Measurements from ENCODE around the gene HOXA3. TPM values are rescaled to one million over a fixed set of nuclear protein-coding genes. Genes with fewer than 3 reads are reported as not detected.

The HOXA3 gene
- total and polyA plus RNA-seq, 2 of the 13 experiments (the other 11 are each of a cell fraction or from before 2014, with no cell fraction given): 2.9 to 4.6 TPM

GRCh38 chr7:27186668-27187474 lies 34.5 kb upstream of the HOXA3 start:
- no peak overlapping the region for H3K9ac ChIP-seq (ENCODE audit: insufficient read depth, low read depth, low read length)
- H4K20me1 ChIP-seq (ENCODE audit: insufficient read depth, low read length): peaks cover 6% of the 10 kb centered on the region; the same call in 1 of the 2 replicates
- H3K9me3 ChIP-seq (ENCODE audit: low read length): no peaks in the 10 kb centered on the region
- no TSS peak for BruUV-seq (replicated peaks)
- H3K27me3 ChIP-seq (ENCODE audit: control insufficient read depth in 1 of 2, insufficient read depth in 2 of 2, low read length in 2 of 2): peaks cover 33 to 100% of the 10 kb centered on the region in 2 experiments
- no peaks in the 10 kb centered on the region for H3K79me2 ChIP-seq (ENCODE audit: insufficient read depth, low read length)
- H3K4me2 ChIP-seq (ENCODE audit: low read depth, low read length): no peak overlapping the region
- WGBS (ENCODE audit: low lambda C conversion rate): 33% methylated on average over 4 of the region's 4 CpGs
- 0 out of 4 replicates have a peak, but pooled peaks of 1 of the 2 experiments have one; percentile 22 for TF ChIP-seq MAFK (conservative IDR thresholded peaks at IDR 0.05 in 1 of 2, IDR thresholded peaks at IDR 0.05 in 1 of 2; ENCODE audit: low read length in 2 of 2)
- TF ChIP-seq PRDM10 (CRISPR knock-in tag; IDR thresholded peaks at IDR 0.05; ENCODE audit: low read depth): no peak
- no peak for TF ChIP-seq ZKSCAN1 (IDR thresholded peaks at IDR 0.05; ENCODE audit: low read length)
- CTCF ChIA-PET (ENCODE audit: low intra/inter-chr PET ratio, low total read pairs): no interaction called here
- peaks cover 37% of the 10 kb centered on the region for H3K4me1 ChIP-seq (ENCODE audit: insufficient read depth, low read length)
- ATAC-seq (no peak), DNase-seq (ENCODE audit: low spot score) (no peak), FAIRE-seq (no peak)
- POLR2A ChIA-PET: no interaction called here
- no peaks in the 10 kb centered on the region for H3K36me3 ChIP-seq (replicated peaks in 1 of 2; ENCODE audit: control insufficient read depth in 1 of 2, insufficient read depth in 2 of 2, low read length in 2 of 2)
- no peak overlapping the region for H3K4me3 ChIP-seq (replicated peaks in 1 of 3; ENCODE audit: insufficient read depth in 1 of 3, low read depth in 2 of 3, low read length in 3 of 3)
- no peak overlapping the region for H3K27ac ChIP-seq (ENCODE audit: extremely low read length, insufficient read depth, low read length)
- H2AFZ ChIP-seq (ENCODE audit: low read length): no peak overlapping the region
- in situ Hi-C loops (cut with HindIII; ENCODE audit: extremely low pct_ligation_motif_present, low pct_unique_long_range_greater_than_20kb): no loop called here
- intact Hi-C loops (cut with micrococcal nuclease; ENCODE audit: unreplicated experiment): no loop called here

All from HepG2 (cell line).